Measurements from ENCODE around the gene SMPD1. TPM values are rescaled to one million over a fixed set of nuclear protein-coding genes. Genes with fewer than 3 reads are reported as not detected.

SMPD1 gene
- total RNA-seq, result 15.4 and 16.0 TPM in 2 replicates

GRCh38 chr11:6389905-6390717, at the start of gene SMPD1:
SMPD1 (plus strand) TSS chr11:6390474; CDS start chr11:6390599, 125 bp downstream.
- H3K4me1 Mint-ChIP-seq (ENCODE audit: low read depth), result peaks cover 24% of the 10 kb centered on the region
- H3K4me3 Mint-ChIP-seq (ENCODE audit: low read depth), result peak within 1 kb of the TSS; percentile 87
- intact Hi-C loops (cut with micrococcal nuclease), result loop anchor here (1.0 to 5.0 kb wide), 6 partner anchors 12 to 223 kb away; partner anchors contain the start of genes APBB1, ARFIP2, CAVIN3 and TAF10
- H3K36me3 Mint-ChIP-seq (ENCODE audit: low read depth), result peaks cover 27% of the 10 kb centered on the region
- peak within 1 kb of the TSS; percentile 98 for H3K27ac Mint-ChIP-seq
- DNase-seq (ENCODE audit: low spot score), result peak; percentile 89
- no peaks in the 10 kb centered on the region for H3K9me3 Mint-ChIP-seq
- H3K27me3 Mint-ChIP-seq (ENCODE audit: low read depth), result no peaks in the 10 kb centered on the region

- Mint-ChIP-seq H3K27me3 (ENCODE audit: low read depth) (peaks cover 2% of the 10 kb centered on the region), H3K36me3 (ENCODE audit: low read depth) (no peaks in the 10 kb centered on the region), H3K4me1 (ENCODE audit: low read depth) (no peaks in the 10 kb centered on the region), H3K9me3 (no peaks in the 10 kb centered on the region), H3K27ac (no peak overlapping the region), H3K4me3 (ENCODE audit: low read depth) (no peak overlapping the region)
- DNase-seq (ENCODE audit: low spot score), result no peak
- intact Hi-C loops (cut with micrococcal nuclease), result no loop called here
Observed at GRCh38 chr11:6345366-6345765, 44.9 kb upstream of the SMPD1 start.

- intact Hi-C loops (cut with micrococcal nuclease), result loop anchor here (2.0 to 5.0 kb wide), 3 partner anchors 113 to 543 kb away; partner anchors contain the start of genes CNGA4 and OR52N2
- H3K4me1 Mint-ChIP-seq (ENCODE audit: low read depth), result peaks cover 27% of the 10 kb centered on the region
- H3K4me3 Mint-ChIP-seq (ENCODE audit: low read depth), result no peak overlapping the region
- no peak for DNase-seq (ENCODE audit: low spot score)
- no peaks in the 10 kb centered on the region for H3K36me3 Mint-ChIP-seq (ENCODE audit: low read depth)
- no peak overlapping the region for H3K27ac Mint-ChIP-seq
- H3K9me3 Mint-ChIP-seq, result no peaks in the 10 kb centered on the region
- H3K27me3 Mint-ChIP-seq (ENCODE audit: low read depth), result peaks cover 2% of the 10 kb centered on the region
Observed at GRCh38 chr11:6350043-6350442, 40.2 kb upstream of the SMPD1 start.

- H3K27ac Mint-ChIP-seq, result no peak overlapping the region
- H3K4me3 Mint-ChIP-seq (ENCODE audit: low read depth), result no peak overlapping the region
- H3K9me3 Mint-ChIP-seq, result no peaks in the 10 kb centered on the region
- H3K4me1 Mint-ChIP-seq (ENCODE audit: low read depth), result peaks cover 27% of the 10 kb centered on the region
- peaks cover 2% of the 10 kb centered on the region for H3K27me3 Mint-ChIP-seq (ENCODE audit: low read depth)
- intact Hi-C loops (cut with micrococcal nuclease), result loop anchor here (2.0 to 5.0 kb wide), 3 partner anchors 113 to 543 kb away; partner anchors contain the start of genes CNGA4 and OR52N2
- no peak for DNase-seq (ENCODE audit: low spot score)
- H3K36me3 Mint-ChIP-seq (ENCODE audit: low read depth), result no peaks in the 10 kb centered on the region
Observed at GRCh38 chr11:6350486-6350885, 39.8 kb upstream of the SMPD1 start.

GRCh38 chr11:6351782-6352382, 38.4 kb upstream of the SMPD1 start:
- Mint-ChIP-seq H3K27me3 (ENCODE audit: low read depth) (peaks cover 2% of the 10 kb centered on the region), H3K4me3 (ENCODE audit: low read depth) (no peak overlapping the region), H3K36me3 (ENCODE audit: low read depth) (no peaks in the 10 kb centered on the region), H3K4me1 (ENCODE audit: low read depth) (peaks cover 33% of the 10 kb centered on the region), H3K9me3 (no peaks in the 10 kb centered on the region), H3K27ac (peak overlapping the region; percentile 78)
- DNase-seq (ENCODE audit: low spot score), result no peak
- intact Hi-C loops (cut with micrococcal nuclease), result loop anchor here (1.0 to 5.0 kb wide), 5 partner anchors 32 to 545 kb away; partner anchors contain the start of genes CAVIN3, CNGA4 and OR52N2

- Mint-ChIP-seq H3K27me3 (ENCODE audit: low read depth) (no peaks in the 10 kb centered on the region), H3K4me3 (ENCODE audit: low read depth) (no peak overlapping the region), H3K9me3 (no peaks in the 10 kb centered on the region), H3K27ac (peak overlapping the region; percentile 34), H3K36me3 (ENCODE audit: low read depth) (no peaks in the 10 kb centered on the region), H3K4me1 (ENCODE audit: low read depth) (peaks cover 45% of the 10 kb centered on the region)
- intact Hi-C loops (cut with micrococcal nuclease), result loop anchor here (1.0 to 5.0 kb wide), 6 partner anchors 37 to 546 kb away; partner anchors contain the start of genes CNGA4 and OR52N2
- DNase-seq (ENCODE audit: low spot score), result peak; percentile 44
Observed at GRCh38 chr11:6353367-6353987, 36.8 kb upstream of the SMPD1 start.

GRCh38 chr11:6354651-6355485, 35.4 kb upstream of the SMPD1 start:
- DNase-seq (ENCODE audit: low spot score), result no peak
- H3K4me3 Mint-ChIP-seq (ENCODE audit: low read depth), result no peak overlapping the region
- no peaks in the 10 kb centered on the region for H3K27me3 Mint-ChIP-seq (ENCODE audit: low read depth)
- H3K4me1 Mint-ChIP-seq (ENCODE audit: low read depth), result peaks cover 45% of the 10 kb centered on the region
- intact Hi-C loops (cut with micrococcal nuclease), result loop anchor here (5.0 kb wide), 2 partner anchors 118 to 548 kb away; partner anchors contain the start of genes CNGA4 and OR52N2
- no peaks in the 10 kb centered on the region for H3K36me3 Mint-ChIP-seq (ENCODE audit: low read depth)
- no peak overlapping the region for H3K27ac Mint-ChIP-seq
- H3K9me3 Mint-ChIP-seq, result no peaks in the 10 kb centered on the region

GRCh38 chr11:6356503-6357055, 33.7 kb upstream of the SMPD1 start:
- DNase-seq (ENCODE audit: low spot score), result no peak
- peaks cover 37% of the 10 kb centered on the region for H3K4me1 Mint-ChIP-seq (ENCODE audit: low read depth)
- peak overlapping the region; percentile 76 for H3K27ac Mint-ChIP-seq
- no peaks in the 10 kb centered on the region for H3K9me3 Mint-ChIP-seq
- intact Hi-C loops (cut with micrococcal nuclease), result loop anchor here (1.0 kb wide), 1 partner anchor 35 kb away; no protein-coding TSS in a partner anchor
- no peak overlapping the region for H3K4me3 Mint-ChIP-seq (ENCODE audit: low read depth)
- H3K27me3 Mint-ChIP-seq (ENCODE audit: low read depth), result no peaks in the 10 kb centered on the region
- no peaks in the 10 kb centered on the region for H3K36me3 Mint-ChIP-seq (ENCODE audit: low read depth)

GRCh38 chr11:6357222-6357621, 33.1 kb upstream of the SMPD1 start:
- Mint-ChIP-seq H3K4me1 (ENCODE audit: low read depth) (peaks cover 31% of the 10 kb centered on the region), H3K4me3 (ENCODE audit: low read depth) (no peak overlapping the region), H3K27ac (peak overlapping the region; percentile 79), H3K9me3 (no peaks in the 10 kb centered on the region), H3K27me3 (ENCODE audit: low read depth) (no peaks in the 10 kb centered on the region), H3K36me3 (ENCODE audit: low read depth) (no peaks in the 10 kb centered on the region)
- intact Hi-C loops (cut with micrococcal nuclease), result loop anchor here (1.0 kb wide), 1 partner anchor 36 kb away; no protein-coding TSS in a partner anchor
- DNase-seq (ENCODE audit: low spot score), result no peak

GRCh38 chr11:6360183-6360582, 30.1 kb upstream of the SMPD1 start:
- no peaks in the 10 kb centered on the region for H3K36me3 Mint-ChIP-seq (ENCODE audit: low read depth)
- H3K9me3 Mint-ChIP-seq, result no peaks in the 10 kb centered on the region
- no peak for DNase-seq (ENCODE audit: low spot score)
- intact Hi-C loops (cut with micrococcal nuclease), result no loop called here
- H3K4me1 Mint-ChIP-seq (ENCODE audit: low read depth), result peaks cover 18% of the 10 kb centered on the region
- H3K27me3 Mint-ChIP-seq (ENCODE audit: low read depth), result no peaks in the 10 kb centered on the region
- H3K27ac Mint-ChIP-seq, result no peak overlapping the region
- no peak overlapping the region for H3K4me3 Mint-ChIP-seq (ENCODE audit: low read depth)

- intact Hi-C loops (cut with micrococcal nuclease), result loop anchor here (2.0 kb wide), 1 partner anchor 64 kb away; no protein-coding TSS in a partner anchor
- Mint-ChIP-seq H3K4me1 (ENCODE audit: low read depth) (peaks cover 8% of the 10 kb centered on the region), H3K36me3 (ENCODE audit: low read depth) (no peaks in the 10 kb centered on the region), H3K27ac (no peak overlapping the region), H3K9me3 (no peaks in the 10 kb centered on the region), H3K27me3 (ENCODE audit: low read depth) (no peaks in the 10 kb centered on the region), H3K4me3 (ENCODE audit: low read depth) (no peak overlapping the region)
- no peak for DNase-seq (ENCODE audit: low spot score)
Observed at GRCh38 chr11:6362185-6362872, 27.9 kb upstream of the SMPD1 start.

All from activated T-helper 2 cell treated with anti-CD3 and anti-CD28 coated beads, Interferon-gamma antibody, Interleukin-2, Interleukin-4, amounts not matched to agents 10 μg/mL and 5 μg/mL and 100 μg/mL, durations not matched to agents 14 hours and 24 hours and 36 hours (primary cell).